CD4-positive, CD25-positive, alpha-beta regulatory T cell (primary cell): ENCODE measurements around the gene TNFAIP6. TPM values are rescaled to one million over a fixed set of nuclear protein-coding genes. Genes with fewer than 3 reads are reported as not detected.

Experiments
- ATAC-seq, 2 donors: fragments of 150-1000 bp; cut with Tn5 transposase; one replicate each; pipeline ENCODE4 v1.10.0; 2021; ENCODE audit warnings: low read depth in 2 of 2, moderate number of reproducible peaks in 2 of 2, moderate library complexity in 1 of 2
- DNase-seq, 3 donors: peaks; one replicate each; pipeline versions ENCODE4 v3.0.0 to v3.0.0-alpha.2; 2012 to 2022; ENCODE audit warnings: mixed read lengths in 1 of 3
- H3K27ac ChIP-seq: one replicate; pipeline ENCODE4 v1.7.0; 2013; ENCODE audit warnings: mild to moderate bottlenecking, low read length; ENCODE audit not compliant: insufficient read depth, poor library complexity, severe bottlenecking
- H3K27me3 ChIP-seq: one replicate; pipeline ENCODE4 v1.7.0; 2013; ENCODE audit warnings: low read length; ENCODE audit not compliant: control insufficient read depth, insufficient read depth
- H3K36me3 ChIP-seq: one replicate; pipeline ENCODE4 v1.7.0; 2013; ENCODE audit warnings: mild to moderate bottlenecking, low read length, moderate library complexity; ENCODE audit not compliant: control insufficient read depth, insufficient read depth
- H3K4me1 ChIP-seq: 2 replicates; pipeline ENCODE4 v1.7.0; 2013; ENCODE audit warnings: mild to moderate bottlenecking, low read length; ENCODE audit not compliant: insufficient read depth, control insufficient read depth, poor library complexity, severe bottlenecking
- H3K4me3 ChIP-seq: one replicate; pipeline ENCODE4 v1.7.0; 2013; ENCODE audit warnings: low read depth, mild to moderate bottlenecking, low read length, moderate library complexity
- H3K9me3 ChIP-seq, 2 experiments: 1 replicate in 1 of 2; 2 replicates in 1 of 2; pipeline ENCODE4 v1.7.0; 2013; ENCODE audit warnings: low read length in 2 of 2, mild to moderate bottlenecking in 1 of 2, moderate library complexity in 1 of 2; ENCODE audit not compliant: control insufficient read depth in 2 of 2
- H3K27ac Mint-ChIP-seq, 3 donors: one replicate each; pipeline ENCODE4 v1.8.0; 2020 to 2022; ENCODE audit warnings: mild to moderate bottlenecking in 3 of 3, mixed read lengths in 3 of 3, moderate library complexity in 2 of 3
- H3K27me3 Mint-ChIP-seq: one replicate; pipeline ENCODE4 v1.8.0; 2022; ENCODE audit warnings: mild to moderate bottlenecking, mixed read lengths
- H3K36me3 Mint-ChIP-seq: one replicate; pipeline ENCODE4 v1.8.0; 2020; ENCODE audit warnings: mixed read lengths
- H3K4me1 Mint-ChIP-seq, 4 donors: one replicate each; pipeline ENCODE4 v1.8.0; 2020 to 2022; ENCODE audit warnings: mixed read lengths in 4 of 4, mild to moderate bottlenecking in 1 of 4
- H3K4me3 Mint-ChIP-seq, 4 donors: one replicate each; pipeline ENCODE4 v1.8.0; 2020 to 2022; ENCODE audit warnings: mild to moderate bottlenecking in 4 of 4, mixed read lengths in 4 of 4, moderate library complexity in 3 of 4
- H3K9me3 Mint-ChIP-seq, 7 donors: one replicate each; pipeline ENCODE4 v1.8.0; 2020 to 2022; ENCODE audit warnings: mixed read lengths in 7 of 7, mild to moderate bottlenecking in 3 of 7, moderate library complexity in 2 of 7
- polyA plus RNA-seq, 4 donors: library from polyadenylated mRNA; unstranded; fragments of 300-500 nt; fragmentation: Illumina TruSeq; gene quantifications; one replicate each; pipeline ENCODE4 v1.2.3, GENCODE V29; 2021
- total RNA-seq: library from RNA; stranded (reverse); gene quantifications from one replicate; pipeline ENCODE4 v1.2.3, GENCODE V29; 2022

TNFAIP6 gene
- total and polyA plus RNA-seq, 5 donors from 2014 or later, result not detected

DNA sequence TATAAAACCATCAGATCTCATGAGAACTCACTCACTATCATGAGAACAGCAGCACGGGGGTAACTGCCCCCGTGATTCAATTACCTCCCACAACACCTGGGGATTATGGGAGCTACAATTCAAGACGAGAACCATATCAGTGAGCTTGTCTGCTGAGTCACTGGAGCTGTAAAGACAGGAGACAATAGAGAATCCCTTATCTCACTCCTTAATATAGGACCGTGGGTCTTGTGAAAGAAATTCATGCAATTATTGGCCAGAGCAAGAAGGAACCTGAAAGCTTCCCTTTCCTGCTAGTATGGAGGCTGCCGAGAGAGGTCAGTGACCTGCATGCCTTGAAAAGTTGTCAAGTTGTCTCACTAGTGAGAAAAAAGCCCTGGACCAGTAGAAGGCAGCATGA lies 9.5 kb upstream of the TNFAIP6 start:
- DNase-seq (no peak), ATAC-seq (no peak)
- Mint-ChIP-seq H3K27me3 (peaks cover 4% of the 10 kb centered on the region), H3K9me3 (peaks cover 0 to 7% (median 4%) of the 10 kb centered on the region in 7 donors), H3K27ac (no peak overlapping the region), H3K36me3 (no peaks in the 10 kb centered on the region), H3K4me3 (no peak overlapping the region), H3K4me1 (no peaks in the 10 kb centered on the region)
- Histone ChIP-seq H3K27ac (no peak overlapping the region), H3K9me3 (no peaks in the 10 kb centered on the region), H3K4me1 (no peaks in the 10 kb centered on the region), H3K4me3 (no peak overlapping the region), H3K36me3 (no peaks in the 10 kb centered on the region), H3K27me3 (no peaks in the 10 kb centered on the region)

DNA sequence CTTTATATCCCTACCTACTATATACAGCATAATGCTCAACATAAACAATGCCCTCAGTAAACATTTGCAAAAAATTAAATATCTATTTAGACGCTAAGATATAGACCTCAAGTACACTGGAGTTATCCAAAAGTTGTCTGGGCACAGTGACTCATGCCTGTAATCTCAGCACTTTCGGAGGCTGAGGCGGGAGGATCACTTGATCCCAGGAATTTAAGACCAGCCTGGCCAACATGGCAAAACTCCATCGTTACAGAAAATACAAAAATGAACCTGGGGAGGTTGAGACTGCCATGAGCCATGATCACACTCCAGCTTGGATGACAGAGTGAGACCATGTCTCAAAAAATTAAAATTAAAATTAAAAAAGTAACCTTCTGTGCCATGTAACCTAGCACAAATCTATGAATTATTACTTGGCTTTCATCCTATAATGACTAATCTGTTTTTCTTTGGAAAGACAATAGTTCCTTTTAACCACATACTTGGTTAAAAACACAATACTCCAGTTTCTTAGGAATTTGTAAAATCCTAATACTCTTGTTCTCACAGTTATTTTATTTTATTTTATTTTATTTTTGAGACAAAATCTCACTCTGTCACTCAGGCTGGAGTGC lies 6.7 kb upstream of the TNFAIP6 start:
- H3K4me3 Mint-ChIP-seq, result no peak overlapping the region

DNA sequence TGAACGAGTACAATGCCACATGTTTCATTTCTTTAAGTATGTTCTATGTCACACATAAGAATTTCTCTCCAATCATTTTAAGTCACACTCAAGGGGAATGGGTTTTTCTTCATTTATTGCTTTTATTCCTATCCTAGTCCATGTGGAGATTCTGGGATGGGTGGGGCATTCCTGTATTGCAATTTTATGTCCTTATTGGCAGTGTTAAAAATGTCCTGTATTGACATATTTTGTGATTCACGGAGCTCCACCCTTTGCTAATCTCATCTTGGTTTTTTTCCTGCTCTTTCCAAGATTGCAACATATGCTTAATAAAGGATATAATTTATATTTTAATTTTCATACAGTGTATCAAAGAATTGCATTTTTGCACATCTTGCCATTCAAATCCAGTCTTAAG lies 3.4 kb upstream of the TNFAIP6 start:
- Histone ChIP-seq H3K27ac (no peak overlapping the region), H3K27me3 (peaks cover 6% of the 10 kb centered on the region), H3K4me1 (no peaks in the 10 kb centered on the region), H3K9me3 (no peaks in the 10 kb centered on the region), H3K36me3 (no peaks in the 10 kb centered on the region), H3K4me3 (no peak overlapping the region)
- no peak overlapping the region for H3K27ac Mint-ChIP-seq
- ATAC-seq (no peak), DNase-seq (no peak)
- H3K36me3 Mint-ChIP-seq, result no peaks in the 10 kb centered on the region
- H3K4me1 Mint-ChIP-seq, result no peaks in the 10 kb centered on the region
- H3K9me3 Mint-ChIP-seq, result no peaks in the 10 kb centered on the region
- H3K27me3 Mint-ChIP-seq, result peaks cover 13% of the 10 kb centered on the region
- no peak overlapping the region for H3K4me3 Mint-ChIP-seq

More for the DNA sequence above, 6.7 kb upstream of the TNFAIP6 start:
- ATAC-seq, result no peak
- Mint-ChIP-seq H3K27me3 (peaks cover 5% of the 10 kb centered on the region), H3K36me3 (no peaks in the 10 kb centered on the region), H3K9me3 (peaks cover 0 to 5% (median 0%) of the 10 kb centered on the region in 7 donors), H3K27ac (no peak overlapping the region), H3K4me1 (no peaks in the 10 kb centered on the region)
- H3K9me3 ChIP-seq, result no peaks in the 10 kb centered on the region
- H3K4me3 ChIP-seq, result no peak overlapping the region
- no peaks in the 10 kb centered on the region for H3K36me3 ChIP-seq
- no peak overlapping the region for H3K27ac ChIP-seq
- H3K4me1 ChIP-seq, result no peaks in the 10 kb centered on the region
- DNase-seq, result no peak
- H3K27me3 ChIP-seq, result peaks cover 3% of the 10 kb centered on the region

GRCh38 chr2:151354807-151355206 lies 2.6 kb upstream of the TNFAIP6 start:
- Mint-ChIP-seq H3K4me3 (no peak overlapping the region), H3K36me3 (no peaks in the 10 kb centered on the region), H3K27me3 (peaks cover 13% of the 10 kb centered on the region), H3K4me1 (no peaks in the 10 kb centered on the region), H3K27ac (no peak overlapping the region), H3K9me3 (no peaks in the 10 kb centered on the region)
- Histone ChIP-seq H3K27me3 (peaks cover 6% of the 10 kb centered on the region), H3K9me3 (no peaks in the 10 kb centered on the region), H3K4me3 (no peak overlapping the region), H3K27ac (no peak overlapping the region), H3K4me1 (no peaks in the 10 kb centered on the region), H3K36me3 (no peaks in the 10 kb centered on the region)
- no peak for ATAC-seq
- no peak for DNase-seq

- peaks cover 18% of the 10 kb centered on the region for H3K27me3 Mint-ChIP-seq
- no peaks in the 10 kb centered on the region for H3K36me3 ChIP-seq
- H3K9me3 ChIP-seq, result no peaks in the 10 kb centered on the region
- H3K4me3 Mint-ChIP-seq, result no peak overlapping the region
- no peaks in the 10 kb centered on the region for H3K9me3 Mint-ChIP-seq
- ATAC-seq (no peak), DNase-seq (no peak)
- H3K4me1 ChIP-seq, result no peaks in the 10 kb centered on the region
- H3K27ac Mint-ChIP-seq, result no peak overlapping the region
- no peak overlapping the region for H3K4me3 ChIP-seq
- H3K4me1 Mint-ChIP-seq, result no peaks in the 10 kb centered on the region
- H3K27ac ChIP-seq, result no peak overlapping the region
- H3K36me3 Mint-ChIP-seq, result no peaks in the 10 kb centered on the region
- peaks cover 2% of the 10 kb centered on the region for H3K27me3 ChIP-seq
Observed at GRCh38 chr2:151358166-151358970, 976 bp downstream of the TNFAIP6 start.

GRCh38 chr2:151359768-151360461 lies 2.5 kb downstream of the TNFAIP6 start:
- Mint-ChIP-seq H3K9me3 (peaks cover 0 to 2% (median 0%) of the 10 kb centered on the region in 7 donors), H3K4me3 (no peak overlapping the region), H3K4me1 (no peaks in the 10 kb centered on the region), H3K27ac (no peak overlapping the region), H3K27me3 (peaks cover 27% of the 10 kb centered on the region), H3K36me3 (no peaks in the 10 kb centered on the region)
- Histone ChIP-seq H3K27me3 (peaks cover 2% of the 10 kb centered on the region), H3K4me1 (no peaks in the 10 kb centered on the region), H3K27ac (no peak overlapping the region), H3K9me3 (no peaks in the 10 kb centered on the region), H3K4me3 (no peak overlapping the region), H3K36me3 (no peaks in the 10 kb centered on the region)
- DNase-seq (no peak), ATAC-seq (no peak)

GRCh38 chr2:151361674-151362370 lies 4.4 kb downstream of the TNFAIP6 start:
- H3K36me3 ChIP-seq, result no peaks in the 10 kb centered on the region
- Mint-ChIP-seq H3K27me3 (peaks cover 24% of the 10 kb centered on the region), H3K36me3 (no peaks in the 10 kb centered on the region), H3K27ac (no peak overlapping the region), H3K4me1 (no peaks in the 10 kb centered on the region), H3K9me3 (peaks cover 0 to 2% (median 0%) of the 10 kb centered on the region in 7 donors), H3K4me3 (no peak overlapping the region)
- H3K27me3 ChIP-seq, result no peaks in the 10 kb centered on the region
- ATAC-seq, result no peak
- H3K4me1 ChIP-seq, result no peaks in the 10 kb centered on the region
- no peak for DNase-seq
- no peaks in the 10 kb centered on the region for H3K9me3 ChIP-seq
- H3K4me3 ChIP-seq, result no peak overlapping the region
- H3K27ac ChIP-seq, result no peak overlapping the region
